CD14-positive monocyte (primary cell): ENCODE measurements around the gene SCPEP1. TPM values are rescaled to one million over a fixed set of nuclear protein-coding genes. Genes with fewer than 3 reads are reported as not detected.

Source experiments
- DNase-seq, 3 donors: peaks; one replicate each; pipeline ENCODE4 v3.0.0-alpha.2; 2011 to 2022
- H2AFZ ChIP-seq: 2 replicates; pipeline ENCODE4 v1.6.0; 2012; ENCODE audit warnings: mild to moderate bottlenecking, low read depth, low read length, inconsistent platforms; ENCODE audit not compliant: insufficient read depth, poor library complexity, severe bottlenecking
- H3K27ac ChIP-seq, 2 donors: 1 replicate in 1 of 2; 2 replicates in 1 of 2; pipeline ENCODE4 v1.5.1; 2012 to 2013; ENCODE audit warnings: low read length in 2 of 2, control low read depth in 1 of 2, inconsistent platforms in 1 of 2, low read depth in 1 of 2, mild to moderate bottlenecking in 1 of 2
- H3K27me3 ChIP-seq, 2 donors: one replicate each; pipeline versions ENCODE4 v1.6.0 to v1.6.1; 2011 to 2013; ENCODE audit warnings: low read length in 2 of 2; ENCODE audit not compliant: control insufficient read depth in 2 of 2, insufficient read depth in 2 of 2
- H3K36me3 ChIP-seq, 2 donors: replicated peaks in 1 of 2; 1 replicate in 1 of 2; 2 replicates in 1 of 2; pipeline versions ENCODE4 v1.5.1 to v1.6.1; 2012 to 2013; ENCODE audit warnings: low read length in 2 of 2, control low read depth in 1 of 2, inconsistent platforms in 1 of 2, mild to moderate bottlenecking in 1 of 2; ENCODE audit not compliant: insufficient read depth in 2 of 2, control insufficient read depth in 1 of 2
- H3K4me1 ChIP-seq, 2 donors: 1 replicate in 1 of 2; 2 replicates in 1 of 2; pipeline versions ENCODE4 v1.5.1 to v1.6.1; 2012 to 2013; ENCODE audit warnings: low read length in 2 of 2, control low read depth in 1 of 2, inconsistent platforms in 1 of 2, mild to moderate bottlenecking in 1 of 2, moderate library complexity in 1 of 2; ENCODE audit not compliant: insufficient read depth in 2 of 2, control insufficient read depth in 1 of 2
- H3K4me2 ChIP-seq: replicated peaks from 2 replicates; pipeline ENCODE3; 2012; ENCODE audit warnings: low read length, moderate library complexity, mild to moderate bottlenecking; ENCODE audit not compliant: poor library complexity, severe bottlenecking; ENCODE audit errors: extremely low read depth
- H3K4me3 ChIP-seq, 3 experiments: fragments of 200-600 bp in 1 of 3; sonication (generic) in 1 of 3; replicated peaks in 1 of 3; 1 replicate in 2 of 3; 2 replicates in 1 of 3; pipeline ENCODE4 v1.5.1; 2011 to 2013; ENCODE audit warnings: low read length in 3 of 3, mild to moderate bottlenecking in 3 of 3, control low read depth in 2 of 3, low read depth in 2 of 3, inconsistent platforms in 1 of 3, moderate library complexity in 1 of 3
- H3K79me2 ChIP-seq: 2 replicates; pipeline ENCODE4 v1.6.0; 2012; ENCODE audit warnings: mild to moderate bottlenecking, control low read depth, inconsistent platforms, low read length, moderate library complexity; ENCODE audit not compliant: insufficient read depth
- H3K9ac ChIP-seq: 2 replicates; pipeline ENCODE4 v1.6.0; 2017; ENCODE audit warnings: low read length, mild to moderate bottlenecking; ENCODE audit not compliant: insufficient read depth, poor library complexity, severe bottlenecking
- H3K9me3 ChIP-seq, 2 donors: replicated peaks in 1 of 2; 1 replicate in 1 of 2; 2 replicates in 1 of 2; pipeline versions ENCODE4 v1.5.1 to v1.6.1; 2012 to 2013; ENCODE audit warnings: low read length in 2 of 2, control low read depth in 1 of 2; ENCODE audit not compliant: control insufficient read depth in 1 of 2, insufficient read depth in 1 of 2
- H4K20me1 ChIP-seq: 2 replicates; pipeline ENCODE4 v1.6.0; 2012; ENCODE audit warnings: mild to moderate bottlenecking, low read length, control low read depth, moderate library complexity; ENCODE audit not compliant: insufficient read depth
- H3K27ac Mint-ChIP-seq, 7 donors: one replicate each; pipeline ENCODE4 v1.8.0; 2020; ENCODE audit warnings: mild to moderate bottlenecking in 7 of 7, mixed read lengths in 7 of 7, moderate library complexity in 6 of 7, inconsistent platforms in 2 of 7
- H3K27me3 Mint-ChIP-seq, 3 donors: one replicate each; pipeline ENCODE4 v1.8.0; 2021 to 2022; ENCODE audit warnings: low read depth in 3 of 3, mild to moderate bottlenecking in 3 of 3, mixed read lengths in 3 of 3, moderate library complexity in 3 of 3, inconsistent platforms in 1 of 3
- H3K36me3 Mint-ChIP-seq, 2 donors: one replicate each; pipeline ENCODE4 v1.8.0; 2020; ENCODE audit warnings: mixed read lengths in 2 of 2, inconsistent platforms in 1 of 2, mild to moderate bottlenecking in 1 of 2
- H3K4me1 Mint-ChIP-seq: one replicate; pipeline ENCODE4 v1.8.0; 2020; ENCODE audit warnings: mild to moderate bottlenecking, mixed read lengths
- H3K4me3 Mint-ChIP-seq, 2 donors: one replicate each; pipeline ENCODE4 v1.8.0; 2020; ENCODE audit warnings: mild to moderate bottlenecking in 2 of 2, mixed read lengths in 2 of 2, moderate library complexity in 1 of 2
- H3K9me3 Mint-ChIP-seq, 7 donors: one replicate each; pipeline ENCODE4 v1.8.0; 2020 to 2022; ENCODE audit warnings: mixed read lengths in 7 of 7, mild to moderate bottlenecking in 6 of 7, moderate library complexity in 6 of 7, inconsistent platforms in 2 of 7
- CTCF ChIP-seq: fragments of 200-600 bp; IDR thresholded peaks from one replicate; pipeline ENCODE4 v1.8.0; 2022; ENCODE audit warnings: antibody characterized with exemption, mild to moderate bottlenecking
- WGBS: methylation state at CpG from one replicate; pipeline ENCODE4 v1.1.5; 2013; ENCODE audit warnings: missing lambda C conversion rate; ENCODE audit not compliant: insufficient coverage; 5-methylcytosine and 5-hydroxymethylcytosine counted together
- intact Hi-C, 2 donors: fragments of 100-400 bp; cut with micrococcal nuclease; formaldehyde crosslinking; loops; one replicate each; pipeline versions ENCODE4 v1.15.0 to v1.15.1; 2023
- polyA plus RNA-seq, 3 donors: library from polyadenylated mRNA; depleted of rRNA in 1 of 3; unstranded in 2 of 3; stranded (reverse) in 1 of 3; fragments of 300-500 nt in 2 of 3; fragments of >200 nt in 1 of 3; fragmentation: Illumina TruSeq in 2 of 3; gene quantifications; 1 replicate in 2 of 3; 2 replicates in 1 of 3; pipeline ENCODE4 v1.2.3, GENCODE V29; 2012 to 2021

The SCPEP1 gene
- polyA plus RNA-seq, 3 donors, result 373 to 451 (median 426) TPM

- H3K4me2 ChIP-seq, result peak overlapping the region; percentile 79
- no peaks in the 10 kb centered on the region for H3K79me2 ChIP-seq
- peaks cover 27 to 28% of the 10 kb centered on the region in 2 donors for H3K4me1 ChIP-seq
- no peak overlapping the region for H3K27ac ChIP-seq
- Mint-ChIP-seq H3K36me3 (peaks cover 5 to 9% of the 10 kb centered on the region in 2 donors), H3K9me3 (peaks cover 0 to 18% (median 10%) of the 10 kb centered on the region in 7 donors), H3K27me3 (peaks cover 59 to 67% (median 66%) of the 10 kb centered on the region in 3 donors), H3K4me1 (peaks cover 30% of the 10 kb centered on the region), H3K27ac (peak overlapping the region in 2 of 7 donors; percentile 51 to 79), H3K4me3 (peak overlapping the region; percentile 87 to 95)
- 23% methylated on average over 44 of the region's 49 CpGs for WGBS
- H3K9ac ChIP-seq, result peak overlapping the region; percentile 64
- TF ChIP-seq CTCF, result no peak
- H2AFZ ChIP-seq, result peak overlapping the region; percentile 88
- intact Hi-C loops, result loop anchor here in 1 of 2 donors (5.0 kb wide), 1 partner anchor 42 kb away; the partner anchor contains the start of gene AKAP1
- H4K20me1 ChIP-seq, result no peaks in the 10 kb centered on the region
- peak overlapping the region; percentile 42 to 77 (median 52) for H3K4me3 ChIP-seq
- no peaks in the 10 kb centered on the region for H3K36me3 ChIP-seq
- peaks cover 25 to 42% of the 10 kb centered on the region in 2 donors for H3K27me3 ChIP-seq
- DNase-seq, result peak; percentile 22 to 38 (median 29)
- peaks cover 0 to 9% of the 10 kb centered on the region in 2 donors for H3K9me3 ChIP-seq
These were observed 67.3 kb downstream of the SCPEP1 start for GRCh38 chr17:57044976-57045867.

- Histone ChIP-seq H3K27me3 (peaks cover 22 to 39% of the 10 kb centered on the region in 2 donors), H3K36me3 (no peaks in the 10 kb centered on the region), H3K9ac (peak overlapping the region; percentile 64), H3K9me3 (peaks cover 0 to 9% of the 10 kb centered on the region in 2 donors), H3K4me1 (peaks cover 27 to 28% of the 10 kb centered on the region in 2 donors), H3K4me3 (peak overlapping the region; percentile 42 to 77 (median 52)), H2AFZ (peak overlapping the region; percentile 88), H3K4me2 (peak overlapping the region; percentile 79), H3K27ac (peak overlapping the region in 1 of 2 donors; percentile 69), H3K79me2 (no peaks in the 10 kb centered on the region), H4K20me1 (no peaks in the 10 kb centered on the region)
- peaks cover 30% of the 10 kb centered on the region for H3K4me1 Mint-ChIP-seq
- no peak for TF ChIP-seq CTCF
- 2% methylated on average over 61 of the region's 69 CpGs for WGBS
- peak overlapping the region; percentile 71 to 92 (median 83) for H3K27ac Mint-ChIP-seq
- H3K4me3 Mint-ChIP-seq, result peak overlapping the region; percentile 87 to 95
- intact Hi-C loops, result loop anchor here in 1 of 2 donors (5.0 kb wide), 1 partner anchor 41 kb away; the partner anchor contains the start of gene AKAP1
- peaks cover 57 to 60% (median 58%) of the 10 kb centered on the region in 3 donors for H3K27me3 Mint-ChIP-seq
- DNase-seq, result peak; percentile 27 to 72 (median 67)
- H3K9me3 Mint-ChIP-seq, result peaks cover 0 to 18% (median 10%) of the 10 kb centered on the region in 7 donors
- H3K36me3 Mint-ChIP-seq, result peaks cover 5 to 9% of the 10 kb centered on the region in 2 donors
These were observed 68.2 kb downstream of the SCPEP1 start for GRCh38 chr17:57045868-57046704.
